ENCODE measurements around the gene DSCAML1.

The DSCAML1 gene

GRCh38 chr11:117420143-117420485 lies 376.9 kb downstream of the DSCAML1 start:
- no peak overlapping the region for H3K4me3 ChIP-seq (ENCODE audit: low read depth, low read length)
- no peak for DNase-seq (ENCODE audit: low read depth)
- TF ChIP-seq, protein P1, sequence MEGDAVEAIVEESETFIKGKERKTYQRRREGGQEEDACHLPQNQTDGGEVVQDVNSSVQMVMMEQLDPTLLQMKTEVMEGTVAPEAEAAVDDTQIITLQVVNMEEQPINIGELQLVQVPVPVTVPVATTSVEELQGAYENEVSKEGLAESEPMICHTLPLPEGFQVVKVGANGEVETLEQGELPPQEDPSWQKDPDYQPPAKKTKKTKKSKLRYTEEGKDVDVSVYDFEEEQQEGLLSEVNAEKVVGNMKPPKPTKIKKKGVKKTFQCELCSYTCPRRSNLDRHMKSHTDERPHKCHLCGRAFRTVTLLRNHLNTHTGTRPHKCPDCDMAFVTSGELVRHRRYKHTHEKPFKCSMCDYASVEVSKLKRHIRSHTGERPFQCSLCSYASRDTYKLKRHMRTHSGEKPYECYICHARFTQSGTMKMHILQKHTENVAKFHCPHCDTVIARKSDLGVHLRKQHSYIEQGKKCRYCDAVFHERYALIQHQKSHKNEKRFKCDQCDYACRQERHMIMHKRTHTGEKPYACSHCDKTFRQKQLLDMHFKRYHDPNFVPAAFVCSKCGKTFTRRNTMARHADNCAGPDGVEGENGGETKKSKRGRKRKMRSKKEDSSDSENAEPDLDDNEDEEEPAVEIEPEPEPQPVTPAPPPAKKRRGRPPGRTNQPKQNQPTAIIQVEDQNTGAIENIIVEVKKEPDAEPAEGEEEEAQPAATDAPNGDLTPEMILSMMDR (IDR thresholded peaks at IDR 0.05; ENCODE audit: insufficient read depth, low read depth, low read length, missing control alignments): no peak

- H3K4me3 ChIP-seq (ENCODE audit: low read depth, low read length): no peak overlapping the region
- TF ChIP-seq, protein P1 (IDR thresholded peaks at IDR 0.05; ENCODE audit: insufficient read depth, low read depth, low read length, missing control alignments): no peak
- no peak for DNase-seq (ENCODE audit: low read depth)
Measured at GRCh38 chr11:117419482-117420142, 377.4 kb downstream of the DSCAML1 start.

- H3K4me3 ChIP-seq (ENCODE audit: low read depth, low read length): no peak overlapping the region
- no peak for DNase-seq (ENCODE audit: low read depth)
- TF ChIP-seq, protein P1 (IDR thresholded peaks at IDR 0.05; ENCODE audit: insufficient read depth, low read depth, low read length, missing control alignments): no peak
Measured at GRCh38 chr11:117418737-117419481, 378.1 kb downstream of the DSCAML1 start.

GRCh38 chr11:117417856-117418255 lies 379.2 kb downstream of the DSCAML1 start:
- TF ChIP-seq, protein P1 (IDR thresholded peaks at IDR 0.05; ENCODE audit: insufficient read depth, low read depth, low read length, missing control alignments): no peak
- no peak for DNase-seq (ENCODE audit: low read depth)
- no peak overlapping the region for H3K4me3 ChIP-seq (ENCODE audit: low read depth, low read length)

- DNase-seq (ENCODE audit: low read depth): no peak
- TF ChIP-seq, protein P1 (IDR thresholded peaks at IDR 0.05; ENCODE audit: insufficient read depth, low read depth, low read length, missing control alignments): no peak
- H3K4me3 ChIP-seq (ENCODE audit: low read depth, low read length): no peak overlapping the region
Measured at GRCh38 chr11:117417342-117417741, 379.7 kb downstream of the DSCAML1 start.

DNA sequence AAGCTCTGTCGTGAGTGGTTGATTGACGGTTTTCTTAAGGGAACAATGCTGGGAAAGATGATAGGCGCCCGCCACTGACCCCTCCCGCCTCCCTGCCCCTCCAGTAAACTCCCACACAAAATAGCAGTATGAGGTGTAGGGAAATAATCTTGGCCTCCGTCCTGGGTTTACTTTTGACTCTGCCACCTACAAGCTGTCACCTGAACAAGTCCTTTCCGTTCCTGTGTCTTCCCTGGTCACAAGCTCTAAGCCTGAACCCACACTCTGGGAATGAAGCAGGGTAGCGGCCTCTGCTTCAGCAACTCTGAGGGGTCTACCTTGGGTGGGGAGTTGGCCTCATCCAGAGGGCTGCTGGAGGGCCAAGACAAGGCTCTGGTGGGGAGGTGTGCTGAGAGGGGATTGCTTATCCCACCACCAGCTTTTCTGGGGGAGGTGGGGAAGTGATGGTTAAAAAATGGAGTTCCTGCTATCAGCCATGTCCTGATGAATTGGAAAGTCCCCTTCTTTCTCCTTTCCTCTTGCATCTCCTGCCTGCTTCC lies 381.6 kb downstream of the DSCAML1 start:
- TF ChIP-seq, protein P1 (IDR thresholded peaks at IDR 0.05; ENCODE audit: insufficient read depth, low read depth, low read length, missing control alignments): no peak
- DNase-seq (ENCODE audit: low read depth): no peak
- no peak overlapping the region for H3K4me3 ChIP-seq (ENCODE audit: low read depth, low read length)

Data from GM12865 (cell line).